Esophagus squamous epithelium (tissue), 4 donors: ENCODE measurements around the gene PIK3CB.

Source experiments
- POLR2A ChIP-seq, 4 donors: fragments of 450-650 bp; IDR thresholded peaks; one replicate each; pipeline ENCODE4 v1.6.1; 2017; ENCODE audit warnings: antibody characterized with exemption in 4 of 4, mild to moderate bottlenecking in 4 of 4, moderate library complexity in 3 of 4
- TF ChIP-seq, protein P1 (sequence below), 6 experiments: fragments of 450-650 bp in 4 of 6; fragments of 200-600 bp in 2 of 6; sonication (generic) in 2 of 6; IDR thresholded peaks; one replicate each; pipeline ENCODE4 v1.5.1; 2016 to 2019; ENCODE audit warnings: antibody characterized with exemption in 6 of 6, mild to moderate bottlenecking in 4 of 6, moderate library complexity in 4 of 6

DNA sequence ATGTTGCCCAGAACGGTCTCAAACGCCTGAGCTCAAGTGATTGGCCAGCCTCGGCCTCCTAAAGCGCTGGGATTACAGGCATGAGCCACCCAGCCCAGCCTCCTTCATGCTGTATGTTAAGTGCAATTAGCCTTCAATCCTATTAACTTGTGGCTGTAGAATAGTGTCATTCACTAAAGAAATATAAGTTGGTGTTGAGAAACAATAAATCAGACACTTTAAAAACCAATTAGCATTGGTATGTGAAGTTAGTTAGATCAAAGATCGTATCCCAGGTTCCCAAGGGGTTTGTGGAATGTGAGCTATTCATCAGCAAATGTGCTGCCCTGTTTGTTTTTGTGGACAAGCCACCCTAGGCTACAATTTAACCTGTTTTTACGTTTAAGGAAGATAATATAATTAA lies 11.0 kb upstream of the PIK3CB start:
- TF ChIP-seq POLR2A (IDR thresholded peaks at IDR 0.05): no peak
- TF ChIP-seq, protein P1, sequence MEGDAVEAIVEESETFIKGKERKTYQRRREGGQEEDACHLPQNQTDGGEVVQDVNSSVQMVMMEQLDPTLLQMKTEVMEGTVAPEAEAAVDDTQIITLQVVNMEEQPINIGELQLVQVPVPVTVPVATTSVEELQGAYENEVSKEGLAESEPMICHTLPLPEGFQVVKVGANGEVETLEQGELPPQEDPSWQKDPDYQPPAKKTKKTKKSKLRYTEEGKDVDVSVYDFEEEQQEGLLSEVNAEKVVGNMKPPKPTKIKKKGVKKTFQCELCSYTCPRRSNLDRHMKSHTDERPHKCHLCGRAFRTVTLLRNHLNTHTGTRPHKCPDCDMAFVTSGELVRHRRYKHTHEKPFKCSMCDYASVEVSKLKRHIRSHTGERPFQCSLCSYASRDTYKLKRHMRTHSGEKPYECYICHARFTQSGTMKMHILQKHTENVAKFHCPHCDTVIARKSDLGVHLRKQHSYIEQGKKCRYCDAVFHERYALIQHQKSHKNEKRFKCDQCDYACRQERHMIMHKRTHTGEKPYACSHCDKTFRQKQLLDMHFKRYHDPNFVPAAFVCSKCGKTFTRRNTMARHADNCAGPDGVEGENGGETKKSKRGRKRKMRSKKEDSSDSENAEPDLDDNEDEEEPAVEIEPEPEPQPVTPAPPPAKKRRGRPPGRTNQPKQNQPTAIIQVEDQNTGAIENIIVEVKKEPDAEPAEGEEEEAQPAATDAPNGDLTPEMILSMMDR (IDR thresholded peaks at IDR 0.05): no peak
